ENCODE results near the gene ADAMTS16. TPM values are rescaled to one million over a fixed set of nuclear protein-coding genes. Genes with fewer than 3 reads are reported as not detected.

Gene ADAMTS16
- total RNA-seq, 3 donors from 2014 or later (not counting 1 experiment from before 2014, with no cell fraction given), result not detected

DNA sequence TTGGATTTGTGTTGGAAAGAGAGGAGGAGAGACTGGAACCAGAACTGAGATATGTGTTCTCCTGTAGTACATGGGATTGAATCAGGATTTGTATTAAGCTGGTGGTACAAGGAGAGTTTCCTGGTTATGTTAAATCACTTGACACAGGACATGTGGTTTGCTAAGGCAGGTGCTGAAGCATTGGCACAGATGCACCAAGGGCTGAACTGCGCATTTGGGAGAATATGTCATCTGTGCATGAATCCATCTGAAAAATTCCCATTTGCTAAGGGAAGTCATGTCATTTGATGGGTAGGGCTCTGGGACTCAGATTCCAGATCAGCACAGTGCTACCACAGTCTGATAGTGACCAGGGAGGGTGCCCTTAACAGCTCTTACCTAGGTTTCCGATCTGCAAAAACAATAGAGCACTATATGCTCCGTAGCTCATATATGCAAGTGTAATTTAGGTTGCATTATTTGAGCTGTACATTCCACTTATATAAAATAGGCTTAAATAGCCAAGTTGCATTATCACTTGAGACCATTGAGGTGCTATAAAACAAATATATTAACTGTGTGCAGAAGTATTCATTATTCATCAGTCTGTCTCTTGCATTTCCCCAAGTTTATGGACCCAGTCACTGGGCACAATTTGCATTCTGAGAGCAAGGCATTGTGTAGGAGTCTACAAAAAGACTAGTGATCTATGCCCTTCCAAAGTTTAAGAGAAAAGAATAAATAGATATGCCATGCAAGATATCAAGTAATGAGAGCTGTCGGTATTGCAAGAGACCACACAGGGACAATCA is 55.2 kb downstream of the ADAMTS16 start:
- no peak overlapping the region for H3K4me3 ChIP-seq (ENCODE audit: low read length)
- intact Hi-C loops (cut with micrococcal nuclease), result no loop called here
- H3K27ac Mint-ChIP-seq, result no peak overlapping the region
- no peak overlapping the region for H3K4me3 Mint-ChIP-seq
- H3K36me3 Mint-ChIP-seq, result no peaks in the 10 kb centered on the region
- no peaks in the 10 kb centered on the region for H3K4me1 ChIP-seq (ENCODE audit: control insufficient read depth, insufficient read depth, low read length)
- H3K4me1 Mint-ChIP-seq, result no peaks in the 10 kb centered on the region
- no peak for ATAC-seq
- H3K27me3 Mint-ChIP-seq (ENCODE audit: low read depth in 2 of 2), result no peaks in the 10 kb centered on the region
- no peak for DNase-seq
- H3K27ac ChIP-seq (ENCODE audit: low read length), result no peak overlapping the region
- no peak for TF ChIP-seq CTCF (IDR thresholded peaks at IDR 0.05)
- no peaks in the 10 kb centered on the region for H3K27me3 ChIP-seq (ENCODE audit: control insufficient read depth, insufficient read depth, low read length)
- no peaks in the 10 kb centered on the region for H3K9me3 ChIP-seq (ENCODE audit: control insufficient read depth, insufficient read depth, low read length)
- 94% methylated on average over 4 of the region's 4 CpGs for WGBS (ENCODE audit: insufficient coverage)
- H3K36me3 ChIP-seq (ENCODE audit: control insufficient read depth, insufficient read depth, low read length), result no peaks in the 10 kb centered on the region
- peaks cover 4 to 6% of the 10 kb centered on the region in 2 donors for H3K9me3 Mint-ChIP-seq

GRCh38 chr5:5198135-5198534 is 58.0 kb downstream of the ADAMTS16 start:
- Mint-ChIP-seq H3K27ac (no peak overlapping the region), H3K36me3 (no peaks in the 10 kb centered on the region), H3K4me1 (no peaks in the 10 kb centered on the region), H3K9me3 (peaks cover 3 to 7% of the 10 kb centered on the region in 2 donors), H3K4me3 (no peak overlapping the region), H3K27me3 (ENCODE audit: low read depth in 2 of 2) (no peaks in the 10 kb centered on the region)
- 83% methylated on average over 7 of the region's 7 CpGs for WGBS (ENCODE audit: insufficient coverage)
- no peaks in the 10 kb centered on the region for H3K27me3 ChIP-seq (ENCODE audit: control insufficient read depth, insufficient read depth, low read length)
- H3K4me3 ChIP-seq (ENCODE audit: low read length), result no peak overlapping the region
- H3K9me3 ChIP-seq (ENCODE audit: control insufficient read depth, insufficient read depth, low read length), result no peaks in the 10 kb centered on the region
- intact Hi-C loops (cut with micrococcal nuclease), result no loop called here
- no peak overlapping the region for H3K27ac ChIP-seq (ENCODE audit: low read length)
- H3K4me1 ChIP-seq (ENCODE audit: control insufficient read depth, insufficient read depth, low read length), result no peaks in the 10 kb centered on the region
- DNase-seq (no peak), ATAC-seq (no peak)
- TF ChIP-seq CTCF (IDR thresholded peaks at IDR 0.05), result no peak
- no peaks in the 10 kb centered on the region for H3K36me3 ChIP-seq (ENCODE audit: control insufficient read depth, insufficient read depth, low read length)

DNA sequence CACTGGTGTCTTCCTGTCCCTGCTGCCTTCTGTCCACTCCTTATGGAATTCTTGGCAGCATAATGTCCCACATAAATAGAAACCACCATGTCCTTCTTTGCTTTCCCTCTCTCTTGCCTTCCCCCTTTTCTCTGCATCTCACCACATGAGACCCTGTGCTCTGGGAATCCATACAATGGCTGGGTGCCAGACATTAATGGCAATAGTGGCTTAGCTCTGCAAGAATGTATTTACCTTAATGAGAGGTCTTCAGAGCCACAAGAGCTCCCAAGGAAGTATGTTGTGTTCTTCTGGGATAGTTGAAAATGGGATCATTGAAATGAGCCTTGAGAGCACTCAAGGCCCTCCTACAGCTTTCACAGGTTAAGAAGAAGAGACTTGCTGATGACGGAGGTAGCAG is 58.7 kb downstream of the ADAMTS16 start:
- peaks cover 3 to 7% of the 10 kb centered on the region in 2 donors for H3K9me3 Mint-ChIP-seq
- H3K36me3 ChIP-seq (ENCODE audit: control insufficient read depth, insufficient read depth, low read length), result no peaks in the 10 kb centered on the region
- no peaks in the 10 kb centered on the region for H3K4me1 Mint-ChIP-seq
- no peak overlapping the region for H3K27ac Mint-ChIP-seq
- H3K36me3 Mint-ChIP-seq, result no peaks in the 10 kb centered on the region
- no peaks in the 10 kb centered on the region for H3K4me1 ChIP-seq (ENCODE audit: control insufficient read depth, insufficient read depth, low read length)
- DNase-seq, result no peak
- no CpG with 5 or more reads among the region's 1 CpG for WGBS (ENCODE audit: insufficient coverage)
- H3K4me3 Mint-ChIP-seq, result no peak overlapping the region
- H3K4me3 ChIP-seq (ENCODE audit: low read length), result no peak overlapping the region
- no peak for ATAC-seq
- TF ChIP-seq CTCF (IDR thresholded peaks at IDR 0.05), result no peak
- H3K9me3 ChIP-seq (ENCODE audit: control insufficient read depth, insufficient read depth, low read length), result no peaks in the 10 kb centered on the region
- no peaks in the 10 kb centered on the region for H3K27me3 ChIP-seq (ENCODE audit: control insufficient read depth, insufficient read depth, low read length)
- no peak overlapping the region for H3K27ac ChIP-seq (ENCODE audit: low read length)
- intact Hi-C loops (cut with micrococcal nuclease), result no loop called here
- H3K27me3 Mint-ChIP-seq (ENCODE audit: low read depth in 2 of 2), result no peaks in the 10 kb centered on the region

DNA sequence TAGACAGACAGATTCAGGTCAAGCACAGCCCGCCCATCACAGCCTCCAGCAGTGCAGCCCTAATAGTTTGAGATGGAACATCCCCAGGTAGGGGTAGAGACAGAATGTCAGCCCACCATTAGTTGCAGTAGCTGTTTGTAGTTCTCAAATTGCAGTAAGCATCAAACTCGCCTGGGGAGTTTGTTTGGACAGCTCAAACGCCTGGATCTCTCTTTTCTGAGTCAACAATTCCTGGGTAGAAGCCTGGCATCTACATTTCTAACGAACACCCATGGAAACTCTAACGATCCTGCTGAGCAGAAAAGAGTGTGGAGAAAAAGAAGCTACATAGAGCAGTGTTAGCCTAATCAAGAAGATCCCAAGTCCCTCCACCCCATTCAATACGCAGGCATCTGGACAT is 59.4 kb downstream of the ADAMTS16 start:
- Mint-ChIP-seq H3K9me3 (peaks cover 3 to 7% of the 10 kb centered on the region in 2 donors), H3K36me3 (no peaks in the 10 kb centered on the region), H3K4me1 (no peaks in the 10 kb centered on the region), H3K27me3 (ENCODE audit: low read depth in 2 of 2) (no peaks in the 10 kb centered on the region), H3K27ac (no peak overlapping the region), H3K4me3 (no peak overlapping the region)
- no peak for DNase-seq
- Histone ChIP-seq H3K27ac (ENCODE audit: low read length) (no peak overlapping the region), H3K4me3 (ENCODE audit: low read length) (no peak overlapping the region), H3K27me3 (ENCODE audit: control insufficient read depth, insufficient read depth, low read length) (no peaks in the 10 kb centered on the region), H3K4me1 (ENCODE audit: control insufficient read depth, insufficient read depth, low read length) (no peaks in the 10 kb centered on the region), H3K36me3 (ENCODE audit: control insufficient read depth, insufficient read depth, low read length) (no peaks in the 10 kb centered on the region), H3K9me3 (ENCODE audit: control insufficient read depth, insufficient read depth, low read length) (no peaks in the 10 kb centered on the region)
- WGBS (ENCODE audit: insufficient coverage), result 46% methylated on average over 4 of the region's 6 CpGs
- intact Hi-C loops (cut with micrococcal nuclease), result no loop called here
- no peak for ATAC-seq
- no peak for TF ChIP-seq CTCF (IDR thresholded peaks at IDR 0.05)

Measured in natural killer cell (primary cell).